Measurements from ENCODE around the gene KLF9. TPM values are rescaled to one million over a fixed set of nuclear protein-coding genes. Genes with fewer than 3 reads are reported as not detected.

KLF9 gene
- total and polyA plus RNA-seq, 9 of the 15 experiments (the other 6 are each of a cell fraction or from before 2014, with no cell fraction given): 3.3 to 11.9 (median 6.9) TPM

- TF ChIP-seq, protein P1, sequence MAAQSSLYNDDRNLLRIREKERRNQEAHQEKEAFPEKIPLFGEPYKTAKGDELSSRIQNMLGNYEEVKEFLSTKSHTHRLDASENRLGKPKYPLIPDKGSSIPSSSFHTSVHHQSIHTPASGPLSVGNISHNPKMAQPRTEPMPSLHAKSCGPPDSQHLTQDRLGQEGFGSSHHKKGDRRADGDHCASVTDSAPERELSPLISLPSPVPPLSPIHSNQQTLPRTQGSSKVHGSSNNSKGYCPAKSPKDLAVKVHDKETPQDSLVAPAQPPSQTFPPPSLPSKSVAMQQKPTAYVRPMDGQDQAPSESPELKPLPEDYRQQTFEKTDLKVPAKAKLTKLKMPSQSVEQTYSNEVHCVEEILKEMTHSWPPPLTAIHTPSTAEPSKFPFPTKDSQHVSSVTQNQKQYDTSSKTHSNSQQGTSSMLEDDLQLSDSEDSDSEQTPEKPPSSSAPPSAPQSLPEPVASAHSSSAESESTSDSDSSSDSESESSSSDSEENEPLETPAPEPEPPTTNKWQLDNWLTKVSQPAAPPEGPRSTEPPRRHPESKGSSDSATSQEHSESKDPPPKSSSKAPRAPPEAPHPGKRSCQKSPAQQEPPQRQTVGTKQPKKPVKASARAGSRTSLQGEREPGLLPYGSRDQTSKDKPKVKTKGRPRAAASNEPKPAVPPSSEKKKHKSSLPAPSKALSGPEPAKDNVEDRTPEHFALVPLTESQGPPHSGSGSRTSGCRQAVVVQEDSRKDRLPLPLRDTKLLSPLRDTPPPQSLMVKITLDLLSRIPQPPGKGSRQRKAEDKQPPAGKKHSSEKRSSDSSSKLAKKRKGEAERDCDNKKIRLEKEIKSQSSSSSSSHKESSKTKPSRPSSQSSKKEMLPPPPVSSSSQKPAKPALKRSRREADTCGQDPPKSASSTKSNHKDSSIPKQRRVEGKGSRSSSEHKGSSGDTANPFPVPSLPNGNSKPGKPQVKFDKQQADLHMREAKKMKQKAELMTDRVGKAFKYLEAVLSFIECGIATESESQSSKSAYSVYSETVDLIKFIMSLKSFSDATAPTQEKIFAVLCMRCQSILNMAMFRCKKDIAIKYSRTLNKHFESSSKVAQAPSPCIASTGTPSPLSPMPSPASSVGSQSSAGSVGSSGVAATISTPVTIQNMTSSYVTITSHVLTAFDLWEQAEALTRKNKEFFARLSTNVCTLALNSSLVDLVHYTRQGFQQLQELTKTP (IDR thresholded peaks at IDR 0.05; ENCODE audit: low read depth in 1 of 2, partially characterized antibody in 2 of 2): peak in 1 of 2 experiments; percentile 39
- TF ChIP-seq FOXJ3 (CRISPR knock-in tag; IDR thresholded peaks at IDR 0.05) (no peak), E2F6 (IDR thresholded peaks at IDR 0.05; ENCODE audit: borderline replicate concordance in 1 of 2, extremely low read depth in 1 of 2, insufficient read depth in 1 of 2, insufficient read length in 1 of 2, low read depth in 1 of 2, low read length in 1 of 2, poor library complexity in 1 of 2, severe bottlenecking in 1 of 2) (peak; percentile 65 to 95), HNRNPLL (IDR thresholded peaks at IDR 0.05; ENCODE audit: low read depth, low read length, poor library complexity, severe bottlenecking) (peak; percentile 80), BRCA1 (IDR thresholded peaks at IDR 0.05) (no peak), BRCA1 (CRISPR knock-in tag; IDR thresholded peaks at IDR 0.05) (no peak), MNT (conservative IDR thresholded peaks at IDR 0.05) (peak; percentile 40 to 43), NR4A1 (CRISPR knock-in tag; IDR thresholded peaks at IDR 0.05) (no peak), NR4A1 (tag; IDR thresholded peaks at IDR 0.05) (no peak), BHLHE40 (IDR thresholded peaks at IDR 0.05; ENCODE audit: low read length) (peak; percentile 81), MCM5 (IDR thresholded peaks at IDR 0.05; ENCODE audit: low read depth) (no peak), RUNX1 (IDR thresholded peaks at IDR 0.05; ENCODE audit: low read depth) (no peak), RBBP5 (IDR thresholded peaks at IDR 0.05; ENCODE audit: borderline replicate concordance, insufficient read depth, low read length, poor library complexity, severe bottlenecking) (no peak), TEAD4 (IDR thresholded peaks at IDR 0.05; ENCODE audit: low read length) (no peak; the same call in 1 of the 2 replicates), TEAD4 (CRISPR knock-in tag; IDR thresholded peaks at IDR 0.05; ENCODE audit: borderline replicate concordance) (no peak), ZNF263 (CRISPR knock-in tag; IDR thresholded peaks at IDR 0.05; ENCODE audit: borderline replicate concordance) (no peak)
These were observed 4.5 kb upstream of the KLF9 start (continued) for GRCh38 chr9:70418822-70419555.
